ENCODE data around the gene LPCAT2. TPM values are rescaled to one million over a fixed set of nuclear protein-coding genes. Genes with fewer than 3 reads are reported as not detected.

Gene LPCAT2
- total and polyA plus RNA-seq, 2 of the 13 experiments (the other 11 are each of a cell fraction or from before 2014, with no cell fraction given): 9.9 to 17.6 TPM

- intact Hi-C loops (cut with micrococcal nuclease; ENCODE audit: unreplicated experiment): no loop called here
- no TSS peak for BruUV-seq (replicated peaks)
- H3K27ac ChIP-seq (ENCODE audit: extremely low read length, insufficient read depth, low read length): no peak overlapping the region
- H3K79me2 ChIP-seq (ENCODE audit: insufficient read depth, low read length): no peaks in the 10 kb centered on the region
- H2AFZ ChIP-seq (ENCODE audit: low read length): no peak overlapping the region
- peak; percentile 40 for TF ChIP-seq CTCF (CRISPR knock-in tag; IDR thresholded peaks at IDR 0.05)
- peak; percentile 27; the same call in 1 of the 2 replicates for TF ChIP-seq STAG1 (CRISPR knock-in tag; IDR thresholded peaks at IDR 0.05)
- no peak for TF ChIP-seq KLF9 (CRISPR knock-in tag; IDR thresholded peaks at IDR 0.05; ENCODE audit: low read depth)
- TF ChIP-seq HES4 (CRISPR knock-in tag; IDR thresholded peaks at IDR 0.05; ENCODE audit: borderline replicate concordance): no peak
- H3K9ac ChIP-seq (ENCODE audit: insufficient read depth, low read depth, low read length): no peak overlapping the region
- no peaks in the 10 kb centered on the region for H3K9me3 ChIP-seq (ENCODE audit: low read length)
- peaks cover 46% of the 10 kb centered on the region for H3K4me1 ChIP-seq (ENCODE audit: insufficient read depth, low read length)
- no peaks in the 10 kb centered on the region for H4K20me1 ChIP-seq (ENCODE audit: insufficient read depth, low read length)
- H3K4me2 ChIP-seq (ENCODE audit: low read depth, low read length): no peak overlapping the region
- in situ Hi-C loops (cut with HindIII; ENCODE audit: extremely low pct_ligation_motif_present, low pct_unique_long_range_greater_than_20kb): no loop called here
- ChIA-PET POLR2A (interaction anchor here (0.8 to 1.2 kb wide), 2 partner anchors 11 to 121 kb away, joined by 4 to 5 read pairs; no protein-coding TSS in a partner anchor), CTCF (ENCODE audit: low intra/inter-chr PET ratio, low total read pairs) (interaction anchor here (1.7 to 2.7 kb wide), 2 partner anchors 37 to 210 kb away, joined by 4 to 9 read pairs; no protein-coding TSS in a partner anchor)
- ATAC-seq (no peak), FAIRE-seq (no peak), DNase-seq (ENCODE audit: low spot score) (no peak)
- no peaks in the 10 kb centered on the region for H3K27me3 ChIP-seq (ENCODE audit: control insufficient read depth in 1 of 2, insufficient read depth in 2 of 2, low read length in 2 of 2)
- H3K36me3 ChIP-seq (replicated peaks in 1 of 2; ENCODE audit: control insufficient read depth in 1 of 2, insufficient read depth in 2 of 2, low read length in 2 of 2): no peaks in the 10 kb centered on the region
- H3K4me3 ChIP-seq (replicated peaks in 1 of 3; ENCODE audit: insufficient read depth in 1 of 3, low read depth in 2 of 3, low read length in 3 of 3): no peak overlapping the region
- WGBS (ENCODE audit: low lambda C conversion rate): 66% methylated on average over 9 of the region's 9 CpGs
Observed at GRCh38 chr16:55501549-55502322, 7.1 kb upstream of the LPCAT2 start.

Data from HepG2 (cell line).